C4-2B (cell line): ENCODE data around the gene HNRNPA0.

Experiments
- CTCF ChIP-seq: fragments of 450-650 bp; conservative IDR thresholded peaks from 2 replicates; pipeline ENCODE4 v1.5.1; 2017; ENCODE audit warnings: mild to moderate bottlenecking
- ZFX ChIP-seq: fragments of 450-650 bp; IDR thresholded peaks from 2 replicates; pipeline ENCODE4 v1.6.1; 2017

GRCh38 chr5:137754961-137755762 is 999 bp upstream of the HNRNPA0 start:
- no peak for TF ChIP-seq CTCF
- TF ChIP-seq ZFX, result peak; percentile 22; the same call in 1 of the 2 replicates
